ENCODE data around the gene PLIN3. TPM values are rescaled to one million over a fixed set of nuclear protein-coding genes. Genes with fewer than 3 reads are reported as not detected.
A peak's percentile ranks its signal among the peaks of the same experiment; 100 is the strongest.

Gene PLIN3
- total RNA-seq, 2 donors from 2014 or later, result 41.7 to 51.6 TPM

DNA sequence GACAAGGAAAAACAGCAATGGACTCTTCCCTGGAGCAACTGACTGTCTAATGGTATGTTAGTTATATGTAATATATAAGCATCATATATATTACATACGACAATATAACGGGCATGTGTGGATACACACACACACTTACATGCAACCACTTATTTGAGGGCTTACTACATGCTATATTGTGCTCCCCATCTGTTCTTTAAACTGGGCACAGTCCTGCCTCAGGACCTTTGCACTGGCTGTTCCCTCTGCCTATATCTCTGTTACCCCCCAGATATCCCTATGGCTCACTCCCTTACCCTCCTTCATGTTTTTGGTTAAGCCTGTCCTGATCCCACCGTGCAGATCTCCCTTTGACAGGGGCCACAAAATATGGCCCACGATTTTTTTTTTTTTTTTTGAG is 46.2 kb downstream of the PLIN3 start:
- Histone ChIP-seq H3K27ac (no peak overlapping the region), H3K36me3 (peaks cover 18% of the 10 kb centered on the region), H3K27me3 (replicated peaks; ENCODE audit: insufficient read depth) (no peaks in the 10 kb centered on the region), H3K9me3 (no peaks in the 10 kb centered on the region), H3K4me3 (no peak overlapping the region), H3K4me1 (ENCODE audit: control insufficient read depth in 1 of 2, low read depth in 2 of 2) (no peaks in the 10 kb centered on the region)
- ATAC-seq (ENCODE audit: insufficient number of reproducible peaks, low FRiP score, low read depth), result no peak
- no peak for DNase-seq (ENCODE audit: low spot score)
- TF ChIP-seq, protein P1, sequence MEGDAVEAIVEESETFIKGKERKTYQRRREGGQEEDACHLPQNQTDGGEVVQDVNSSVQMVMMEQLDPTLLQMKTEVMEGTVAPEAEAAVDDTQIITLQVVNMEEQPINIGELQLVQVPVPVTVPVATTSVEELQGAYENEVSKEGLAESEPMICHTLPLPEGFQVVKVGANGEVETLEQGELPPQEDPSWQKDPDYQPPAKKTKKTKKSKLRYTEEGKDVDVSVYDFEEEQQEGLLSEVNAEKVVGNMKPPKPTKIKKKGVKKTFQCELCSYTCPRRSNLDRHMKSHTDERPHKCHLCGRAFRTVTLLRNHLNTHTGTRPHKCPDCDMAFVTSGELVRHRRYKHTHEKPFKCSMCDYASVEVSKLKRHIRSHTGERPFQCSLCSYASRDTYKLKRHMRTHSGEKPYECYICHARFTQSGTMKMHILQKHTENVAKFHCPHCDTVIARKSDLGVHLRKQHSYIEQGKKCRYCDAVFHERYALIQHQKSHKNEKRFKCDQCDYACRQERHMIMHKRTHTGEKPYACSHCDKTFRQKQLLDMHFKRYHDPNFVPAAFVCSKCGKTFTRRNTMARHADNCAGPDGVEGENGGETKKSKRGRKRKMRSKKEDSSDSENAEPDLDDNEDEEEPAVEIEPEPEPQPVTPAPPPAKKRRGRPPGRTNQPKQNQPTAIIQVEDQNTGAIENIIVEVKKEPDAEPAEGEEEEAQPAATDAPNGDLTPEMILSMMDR (IDR thresholded peaks at IDR 0.05), result no peak

DNA sequence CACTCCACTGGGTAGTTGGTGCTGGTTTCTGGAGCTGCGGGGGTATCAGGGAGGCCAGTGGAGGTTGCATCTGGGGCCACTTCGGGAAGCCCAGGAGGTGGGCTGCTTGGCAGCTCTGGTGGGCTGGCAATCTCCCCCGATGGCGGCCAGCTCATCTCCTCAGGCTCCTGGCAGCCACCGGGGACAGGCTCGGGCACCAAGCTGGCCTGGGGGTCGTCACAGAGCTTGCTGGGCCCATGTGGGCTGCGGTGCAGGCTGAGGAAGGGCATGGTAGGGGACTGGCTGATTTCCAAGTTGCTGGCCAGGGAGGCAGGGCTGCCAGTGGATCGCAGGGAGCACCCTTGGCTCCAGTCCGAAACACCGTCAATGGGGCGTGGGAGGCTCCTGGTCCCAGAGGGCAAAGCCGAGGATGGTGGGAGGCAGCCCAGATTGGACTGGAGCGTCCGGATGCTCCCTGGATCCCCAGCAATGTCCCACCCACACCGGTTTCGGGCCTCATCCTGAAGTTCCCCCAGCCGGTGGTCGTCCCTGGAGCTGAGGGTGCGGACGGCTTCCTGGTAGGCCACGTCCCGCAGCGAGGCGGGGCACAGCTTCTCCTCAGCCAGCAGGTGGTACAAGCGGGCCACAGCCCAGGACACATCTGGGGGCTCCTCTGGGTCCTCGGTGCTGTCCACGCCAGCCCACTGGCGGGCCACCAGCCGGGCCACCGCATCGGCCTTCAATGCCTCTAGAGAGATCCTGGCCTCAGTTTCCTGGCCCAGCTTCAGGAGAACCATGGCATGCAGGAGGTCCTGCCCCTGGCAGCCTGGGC is 49.8 kb downstream of the PLIN3 start:
- no peaks in the 10 kb centered on the region for H3K27me3 ChIP-seq (replicated peaks; ENCODE audit: insufficient read depth)
- no peak for ATAC-seq (ENCODE audit: insufficient number of reproducible peaks, low FRiP score, low read depth)
- H3K27ac ChIP-seq, result no peak overlapping the region
- H3K4me3 ChIP-seq, result no peak overlapping the region
- H3K4me1 ChIP-seq (ENCODE audit: control insufficient read depth in 1 of 2, low read depth in 2 of 2), result peaks cover 17 to 24% of the 10 kb centered on the region in 2 donors
- no peak for DNase-seq (ENCODE audit: low spot score)
- H3K9me3 ChIP-seq, result no peaks in the 10 kb centered on the region
- TF ChIP-seq, protein P1 (IDR thresholded peaks at IDR 0.05), result no peak
- peaks cover 21% of the 10 kb centered on the region for H3K36me3 ChIP-seq

DNA sequence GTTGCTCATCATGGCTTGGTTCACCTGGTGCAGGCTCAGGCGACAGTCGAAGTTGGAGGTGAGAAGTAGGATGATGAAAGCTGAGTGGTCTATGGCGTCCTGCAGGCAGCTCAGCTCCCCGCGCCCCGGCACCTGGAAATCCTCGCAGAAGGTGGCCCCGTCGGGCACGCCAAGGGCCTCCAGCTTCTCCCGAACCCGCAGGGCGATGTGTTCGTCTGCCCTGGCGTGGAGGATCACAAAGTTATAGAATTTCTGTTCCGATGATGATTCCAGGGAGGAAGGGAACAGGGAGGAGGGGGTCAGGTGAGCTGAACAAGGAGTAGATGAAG is 50.6 kb downstream of the PLIN3 start:
- no peak for ATAC-seq (ENCODE audit: insufficient number of reproducible peaks, low FRiP score, low read depth)
- H3K4me3 ChIP-seq, result no peak overlapping the region
- H3K4me1 ChIP-seq (ENCODE audit: control insufficient read depth in 1 of 2, low read depth in 2 of 2), result peaks cover 17 to 32% of the 10 kb centered on the region in 2 donors
- H3K27ac ChIP-seq, result no peak overlapping the region
- H3K36me3 ChIP-seq, result peaks cover 21% of the 10 kb centered on the region
- H3K9me3 ChIP-seq, result no peaks in the 10 kb centered on the region
- DNase-seq (ENCODE audit: low spot score), result no peak
- H3K27me3 ChIP-seq (replicated peaks; ENCODE audit: insufficient read depth), result no peaks in the 10 kb centered on the region
- TF ChIP-seq, protein P1 (IDR thresholded peaks at IDR 0.05), result no peak

DNA sequence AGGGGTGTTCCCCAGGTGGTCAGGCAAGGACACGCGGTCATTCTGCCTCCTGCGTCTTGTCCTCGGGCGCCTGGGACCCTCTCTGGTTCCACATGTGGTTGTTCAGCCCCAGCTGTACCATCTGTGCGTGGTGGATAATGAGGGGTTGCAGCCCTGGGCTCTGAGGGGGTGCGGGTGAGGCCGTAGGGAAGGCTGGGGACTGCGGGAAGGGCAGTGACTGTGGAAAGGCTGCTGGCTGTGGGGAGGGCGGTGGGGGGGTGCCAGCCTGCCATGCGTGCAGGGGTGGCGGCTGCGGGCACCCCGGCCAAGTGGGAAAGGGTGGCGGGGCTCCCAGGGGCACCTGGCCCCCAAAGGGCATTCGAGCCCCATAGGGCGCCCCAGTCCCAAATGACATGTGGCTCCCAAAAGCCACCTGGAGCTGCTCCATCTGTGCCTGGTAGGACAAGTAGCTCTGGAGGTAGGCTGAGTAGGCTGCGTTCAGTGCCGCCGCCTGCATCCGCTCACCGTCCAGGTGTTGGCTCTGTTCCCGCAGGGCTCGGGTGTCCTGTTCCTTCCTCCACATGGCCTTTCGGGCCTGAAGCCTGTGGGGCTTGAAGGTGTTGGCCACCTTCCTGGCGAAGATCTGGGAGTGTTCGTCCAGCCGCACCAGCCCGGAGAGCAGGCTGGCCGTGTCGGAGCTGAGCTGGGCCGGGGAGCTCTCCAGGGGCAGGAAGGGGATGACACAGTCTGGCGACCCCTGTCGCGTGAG is 51.1 kb downstream of the PLIN3 start:
- peak overlapping the region; percentile 54 for H3K4me3 ChIP-seq
- H3K36me3 ChIP-seq, result peaks cover 21% of the 10 kb centered on the region
- H3K27ac ChIP-seq, result peak overlapping the region; percentile 48 to 49
- DNase-seq (ENCODE audit: low spot score) (no peak), ATAC-seq (ENCODE audit: insufficient number of reproducible peaks, low FRiP score, low read depth) (no peak)
- H3K9me3 ChIP-seq, result no peaks in the 10 kb centered on the region
- H3K4me1 ChIP-seq (ENCODE audit: control insufficient read depth in 1 of 2, low read depth in 2 of 2), result peaks cover 17 to 35% of the 10 kb centered on the region in 2 donors
- TF ChIP-seq, protein P1 (IDR thresholded peaks at IDR 0.05), result no peak
- no peaks in the 10 kb centered on the region for H3K27me3 ChIP-seq (replicated peaks; ENCODE audit: insufficient read depth)

DNA sequence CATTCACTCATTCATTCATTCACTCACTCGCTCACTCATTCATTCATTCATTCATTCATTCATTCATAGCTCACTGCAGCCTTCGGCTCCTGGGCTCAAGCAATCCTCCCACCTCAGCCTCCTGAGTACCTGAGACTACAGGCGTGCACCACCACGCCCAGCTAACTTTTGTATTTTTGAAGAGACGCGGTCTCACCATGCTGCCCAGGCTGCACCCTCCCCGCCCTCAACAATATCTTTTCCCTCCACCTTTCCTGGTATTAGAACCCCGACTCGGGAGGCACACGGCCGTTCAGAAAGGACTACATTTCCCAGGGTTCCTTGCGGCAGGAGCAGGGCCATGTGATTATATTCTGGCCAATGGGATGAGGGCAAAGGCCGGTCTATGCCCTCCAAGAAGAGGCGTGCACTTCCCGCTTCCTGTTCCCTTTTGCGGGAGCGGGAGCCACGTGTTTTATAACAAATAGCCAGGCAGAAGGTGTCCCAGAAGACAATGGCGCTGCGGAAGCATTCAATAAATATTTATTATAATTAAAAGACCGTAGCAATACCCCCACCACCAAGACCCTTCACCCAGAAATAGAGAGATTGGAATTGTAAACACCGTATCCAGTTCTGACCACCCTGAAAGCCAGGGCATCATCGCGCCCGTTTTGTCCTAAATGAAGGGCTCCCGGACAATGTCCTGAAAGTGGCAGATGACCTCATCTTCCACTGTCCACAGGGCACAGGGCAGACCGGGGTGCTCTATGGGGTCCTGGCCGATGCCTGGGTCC is 51.9 kb downstream of the PLIN3 start:
- TF ChIP-seq, protein P1 (IDR thresholded peaks at IDR 0.05), result no peak
- Histone ChIP-seq H3K27ac (peak overlapping the region; percentile 48 to 49), H3K4me3 (peak overlapping the region; percentile 54), H3K9me3 (no peaks in the 10 kb centered on the region), H3K4me1 (ENCODE audit: control insufficient read depth in 1 of 2, low read depth in 2 of 2) (peaks cover 17 to 35% of the 10 kb centered on the region in 2 donors), H3K27me3 (replicated peaks; ENCODE audit: insufficient read depth) (no peaks in the 10 kb centered on the region), H3K36me3 (peaks cover 21% of the 10 kb centered on the region)
- DNase-seq (ENCODE audit: low spot score) (peak; percentile 83), ATAC-seq (ENCODE audit: insufficient number of reproducible peaks, low FRiP score, low read depth) (peak; percentile 66)
